Progenitor cell of endocrine pancreas (in vitro differentiated cells): Measurements from ENCODE around the gene TMEM132E. TPM values are rescaled to one million over a fixed set of nuclear protein-coding genes. Genes with fewer than 3 reads are reported as not detected.

ENCODE experiments used
- DNase-seq: peaks from one replicate; pipeline ENCODE4 v3.0.0; 2021; ENCODE audit warnings: low spot score; ENCODE audit not compliant: unreplicated experiment
- H3K27ac Mint-ChIP-seq: 2 replicates; pipeline ENCODE4 v1.8.0; 2021; ENCODE audit warnings: mild to moderate bottlenecking, moderate library complexity, mixed read lengths
- H3K27me3 Mint-ChIP-seq: 2 replicates; pipeline ENCODE4 v1.8.0; 2021; ENCODE audit warnings: mixed read lengths
- H3K36me3 Mint-ChIP-seq: 2 replicates; pipeline ENCODE4 v1.8.0; 2022; ENCODE audit warnings: mixed read lengths; ENCODE audit not compliant: insufficient read depth
- H3K4me1 Mint-ChIP-seq: 2 replicates; pipeline ENCODE4 v1.8.0; 2021; ENCODE audit warnings: low read depth, mixed read lengths
- H3K4me3 Mint-ChIP-seq: 2 replicates; pipeline ENCODE4 v1.8.0; 2021; ENCODE audit warnings: low read depth, mild to moderate bottlenecking, moderate library complexity, mixed read lengths
- H3K9me3 Mint-ChIP-seq: 2 replicates; pipeline ENCODE4 v1.8.0; 2021; ENCODE audit warnings: low read depth, mixed read lengths
- CTCF ChIP-seq: fragments of 200-600 bp; sonication (generic); IDR thresholded peaks from one replicate; pipeline ENCODE4 v1.5.0; 2021; ENCODE audit warnings: antibody characterized with exemption, mild to moderate bottlenecking; ENCODE audit not compliant: unreplicated experiment
- total RNA-seq: library from RNA; stranded (reverse); gene quantifications from 2 replicates; pipeline ENCODE4 v1.2.1, GENCODE V29; 2021

The TMEM132E gene
- total RNA-seq, 1 donor from 2014 or later = 0.05 TPM

- Mint-ChIP-seq H3K4me3 (no peak overlapping the region), H3K27me3 (peaks cover 34% of the 10 kb centered on the region), H3K36me3 (no peaks in the 10 kb centered on the region), H3K4me1 (peaks cover 2% of the 10 kb centered on the region), H3K9me3 (no peaks in the 10 kb centered on the region), H3K27ac (no peak overlapping the region)
- TF ChIP-seq CTCF = no peak
- DNase-seq = no peak
Measured at GRCh38 chr17:34639706-34640425, 60.5 kb downstream of the TMEM132E start.

DNA sequence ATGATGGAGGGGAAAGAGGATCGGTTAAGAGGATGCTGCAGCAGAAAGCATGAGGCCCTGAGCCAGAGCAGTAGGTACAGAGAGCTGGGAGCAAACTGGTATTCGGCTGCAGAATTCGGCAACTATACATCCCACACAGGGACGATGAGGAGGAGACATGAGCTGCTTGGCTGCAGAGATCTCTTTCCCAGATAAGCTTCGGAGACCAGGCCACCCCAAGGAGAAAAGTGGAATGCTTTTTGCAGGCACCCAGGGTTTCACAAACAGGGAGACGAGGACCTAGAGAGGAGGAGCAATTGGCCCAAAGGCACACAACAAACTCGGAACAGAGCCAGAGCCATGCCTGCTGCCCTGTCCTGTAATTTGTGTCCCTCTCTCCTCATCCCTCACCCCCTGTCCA, 62.0 kb downstream of the TMEM132E start:
- TF ChIP-seq CTCF = no peak
- Mint-ChIP-seq H3K9me3 (no peaks in the 10 kb centered on the region), H3K36me3 (no peaks in the 10 kb centered on the region), H3K27me3 (peaks cover 33% of the 10 kb centered on the region), H3K4me1 (no peaks in the 10 kb centered on the region), H3K27ac (no peak overlapping the region), H3K4me3 (no peak overlapping the region)
- no peak for DNase-seq

DNA sequence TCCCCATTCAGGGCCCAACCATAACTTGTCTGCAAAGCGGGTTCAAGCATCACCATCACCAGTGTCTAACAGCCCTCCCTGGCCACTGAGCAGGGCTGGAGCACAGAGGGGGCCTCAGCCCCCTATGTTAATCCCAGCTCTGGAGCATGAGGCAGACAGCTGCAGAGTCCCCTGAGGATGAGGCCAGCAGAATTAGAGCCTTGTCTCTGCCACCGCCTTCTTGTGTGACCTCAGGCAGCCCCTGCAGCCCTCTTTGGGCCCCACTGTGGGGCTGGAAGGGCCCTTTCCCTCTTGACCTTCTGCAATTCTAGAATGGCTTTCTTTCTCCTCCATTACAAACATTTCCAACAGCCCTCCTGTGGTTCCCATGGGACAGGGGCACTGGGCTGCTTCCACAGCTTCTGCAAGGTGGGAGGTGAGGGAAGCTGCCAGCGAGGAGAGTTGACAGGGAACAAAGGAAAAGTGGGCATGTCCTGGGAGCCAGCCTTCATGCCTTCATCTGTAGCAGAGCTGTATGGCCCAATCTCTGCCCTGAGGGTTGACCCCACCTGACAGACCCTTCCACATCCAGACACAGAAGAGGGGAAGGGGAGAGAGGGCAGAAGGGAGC, 65.7 kb downstream of the TMEM132E start:
- no peaks in the 10 kb centered on the region for H3K36me3 Mint-ChIP-seq
- peaks cover under 1% of the 10 kb centered on the region for H3K4me1 Mint-ChIP-seq
- H3K27ac Mint-ChIP-seq = no peak overlapping the region
- no peak for DNase-seq
- peaks cover 24% of the 10 kb centered on the region for H3K27me3 Mint-ChIP-seq
- TF ChIP-seq CTCF = no peak
- H3K4me3 Mint-ChIP-seq = no peak overlapping the region
- H3K9me3 Mint-ChIP-seq = no peaks in the 10 kb centered on the region

- DNase-seq = no peak
- no peak for TF ChIP-seq CTCF
- no peak overlapping the region for H3K4me3 Mint-ChIP-seq
- no peak overlapping the region for H3K27ac Mint-ChIP-seq
- H3K9me3 Mint-ChIP-seq = no peaks in the 10 kb centered on the region
- peaks cover 22% of the 10 kb centered on the region for H3K27me3 Mint-ChIP-seq
- H3K4me1 Mint-ChIP-seq = peaks cover 2% of the 10 kb centered on the region
- H3K36me3 Mint-ChIP-seq = no peaks in the 10 kb centered on the region
Measured at GRCh38 chr17:34645594-34645993, 66.2 kb downstream of the TMEM132E start.

GRCh38 chr17:34647511-34647910, 68.1 kb downstream of the TMEM132E start:
- no peak overlapping the region for H3K27ac Mint-ChIP-seq
- no peak for DNase-seq
- H3K36me3 Mint-ChIP-seq = no peaks in the 10 kb centered on the region
- no peaks in the 10 kb centered on the region for H3K9me3 Mint-ChIP-seq
- peaks cover 11% of the 10 kb centered on the region for H3K4me1 Mint-ChIP-seq
- no peak for TF ChIP-seq CTCF
- peaks cover 14% of the 10 kb centered on the region for H3K27me3 Mint-ChIP-seq
- no peak overlapping the region for H3K4me3 Mint-ChIP-seq
